CD8-positive, alpha-beta memory T cell (primary cell): ENCODE measurements around the gene SH2D3C. TPM values are rescaled to one million over a fixed set of nuclear protein-coding genes. Genes with fewer than 3 reads are reported as not detected.
A peak's percentile ranks its signal among the peaks of the same experiment; 100 is the strongest.

Experiments used
- CTCF ChIA-PET: fragments of 350-600 bp; sonication (Branson Sonifier 250); formaldehyde crosslinking; loops from one replicate; lab custom pipeline; 2021; ENCODE audit warnings: antibody characterized with exemption; lab: Charles Lee
- POLR2A ChIA-PET: fragments of 350-600 bp; sonication (Branson Sonifier 250); formaldehyde crosslinking; loops from one replicate; lab custom pipeline; 2021; ENCODE audit warnings: antibody characterized with exemption; lab: Charles Lee
- DNase-seq, 5 donors: peaks; one replicate each; pipeline versions ENCODE4 v3.0.0 to v3.0.0-alpha.2; 2020 to 2022; ENCODE audit warnings: mixed read lengths in 1 of 5
- H3K27ac ChIP-seq: one replicate; pipeline ENCODE4 v1.7.0; 2013; ENCODE audit warnings: low read depth, mild to moderate bottlenecking, low read length, moderate library complexity
- H3K27me3 ChIP-seq: 2 replicates; pipeline ENCODE4 v1.7.0; 2013; ENCODE audit warnings: low read length, mild to moderate bottlenecking; ENCODE audit not compliant: insufficient read depth, poor library complexity, severe bottlenecking
- H3K36me3 ChIP-seq: 2 replicates; pipeline ENCODE4 v1.7.0; 2013; ENCODE audit warnings: mild to moderate bottlenecking, low read length, moderate library complexity; ENCODE audit not compliant: insufficient read depth
- H3K4me1 ChIP-seq: 2 replicates; pipeline ENCODE4 v1.7.0; 2013; ENCODE audit warnings: mild to moderate bottlenecking, low read length, moderate library complexity; ENCODE audit not compliant: insufficient read depth
- H3K4me3 ChIP-seq: 2 replicates; pipeline ENCODE4 v1.7.0; 2013; ENCODE audit warnings: mild to moderate bottlenecking, low read length
- H3K9me3 ChIP-seq: 2 replicates; pipeline ENCODE4 v1.7.0; 2013; ENCODE audit warnings: mild to moderate bottlenecking, low read length
- H3K27ac Mint-ChIP-seq, 8 donors: one replicate each; pipeline ENCODE4 v1.8.0; 2020 to 2021; ENCODE audit warnings: mixed read lengths in 8 of 8, mild to moderate bottlenecking in 6 of 8, inconsistent platforms in 3 of 8, moderate library complexity in 3 of 8
- H3K27me3 Mint-ChIP-seq, 2 donors: one replicate each; pipeline ENCODE4 v1.8.0; 2020 to 2021; ENCODE audit warnings: mixed read lengths in 2 of 2, mild to moderate bottlenecking in 1 of 2, moderate library complexity in 1 of 2
- H3K36me3 Mint-ChIP-seq, 3 donors: one replicate each; pipeline ENCODE4 v1.8.0; 2020 to 2021; ENCODE audit warnings: mixed read lengths in 3 of 3, inconsistent platforms in 1 of 3, mild to moderate bottlenecking in 1 of 3
- H3K4me1 Mint-ChIP-seq, 3 donors: one replicate each; pipeline ENCODE4 v1.8.0; 2020 to 2021; ENCODE audit warnings: mixed read lengths in 3 of 3, inconsistent platforms in 1 of 3, mild to moderate bottlenecking in 1 of 3
- H3K4me3 Mint-ChIP-seq, 7 donors: one replicate each; pipeline ENCODE4 v1.8.0; 2020 to 2021; ENCODE audit warnings: mixed read lengths in 7 of 7, mild to moderate bottlenecking in 6 of 7, moderate library complexity in 4 of 7, inconsistent platforms in 2 of 7
- H3K9me3 Mint-ChIP-seq, 5 donors: one replicate each; pipeline ENCODE4 v1.8.0; 2020 to 2022; ENCODE audit warnings: mixed read lengths in 5 of 5, mild to moderate bottlenecking in 3 of 5, moderate library complexity in 2 of 5, inconsistent platforms in 1 of 5
- polyA plus RNA-seq: library from polyadenylated mRNA; unstranded; fragments of 300-500 nt; fragmentation: Illumina TruSeq; gene quantifications from one replicate; pipeline ENCODE4 v1.2.3, GENCODE V29; 2021
- total RNA-seq, 2 experiments: library from RNA; stranded (reverse); gene quantifications; one replicate each; pipeline ENCODE4 v1.2.3, GENCODE V29; 2021

SH2D3C gene
- total and polyA plus RNA-seq, 3 experiments from 2014 or later: 13.9 to 50.7 (median 14.1) TPM

- Mint-ChIP-seq H3K4me1 (peaks cover 60 to 85% (median 76%) of the 10 kb centered on the region in 3 donors), H3K27me3 (no peaks in the 10 kb centered on the region), H3K27ac (peak overlapping the region; percentile 91 to 100 (median 98)), H3K9me3 (no peaks in the 10 kb centered on the region), H3K4me3 (peak overlapping the region; percentile 27 to 100 (median 100)), H3K36me3 (peaks cover 0 to 11% (median 2%) of the 10 kb centered on the region in 3 donors)
- Histone ChIP-seq H3K9me3 (no peaks in the 10 kb centered on the region), H3K4me3 (peak overlapping the region; percentile 12), H3K4me1 (peaks cover 66% of the 10 kb centered on the region), H3K36me3 (no peaks in the 10 kb centered on the region), H3K27me3 (no peaks in the 10 kb centered on the region), H3K27ac (peak overlapping the region; percentile 82)
- POLR2A ChIA-PET: interaction anchor here (2.3 to 2.6 kb wide), 2 partner anchors 9 to 46 kb away, joined by 9 to 14 read pairs; partner anchors contain the start of gene TOR2A
- DNase-seq: no peak
- CTCF ChIA-PET: interaction anchor here (1.3 to 7.5 kb wide), 3 partner anchors 9 to 89 kb away, joined by 5 to 69 read pairs (median 5); partner anchors contain the start of gene TOR2A
These were observed 1.8 kb upstream of the SH2D3C start for GRCh38 chr9:127780126-127780885.

GRCh38 chr9:127779136-127779981 lies 893 bp upstream of the SH2D3C start:
- no peaks in the 10 kb centered on the region for H3K9me3 ChIP-seq
- H3K4me3 Mint-ChIP-seq: peak overlapping the region; percentile 99 to 100 (median 100)
- H3K27me3 Mint-ChIP-seq: no peaks in the 10 kb centered on the region
- peak in 4 of 5 donors; percentile 42 to 76 (median 53) for DNase-seq
- H3K4me1 ChIP-seq: peaks cover 60% of the 10 kb centered on the region
- H3K4me1 Mint-ChIP-seq: peaks cover 56 to 82% (median 76%) of the 10 kb centered on the region in 3 donors
- H3K4me3 ChIP-seq: peak overlapping the region; percentile 57
- no peaks in the 10 kb centered on the region for H3K27me3 ChIP-seq
- no peaks in the 10 kb centered on the region for H3K9me3 Mint-ChIP-seq
- ChIA-PET POLR2A (interaction anchor here (0.7 to 2.6 kb wide), 6 partner anchors 8 to 45 kb away, joined by 3 to 14 read pairs (median 6); partner anchors contain the start of gene TOR2A), CTCF (interaction anchor here (0.6 to 7.5 kb wide), 7 partner anchors 8 to 153 kb away, joined by 3 to 69 read pairs (median 6); partner anchors contain the start of gene TOR2A)
- peak overlapping the region; percentile 82 for H3K27ac ChIP-seq
- no peaks in the 10 kb centered on the region for H3K36me3 ChIP-seq
- peaks cover 0 to 13% (median 2%) of the 10 kb centered on the region in 3 donors for H3K36me3 Mint-ChIP-seq
- H3K27ac Mint-ChIP-seq: peak overlapping the region; percentile 91 to 100 (median 98)

GRCh38 chr9:127777368-127777980 lies 992 bp downstream of the SH2D3C start:
- Histone ChIP-seq H3K4me1 (peaks cover 50% of the 10 kb centered on the region), H3K4me3 (peak overlapping the region; percentile 68), H3K27me3 (no peaks in the 10 kb centered on the region), H3K9me3 (no peaks in the 10 kb centered on the region), H3K27ac (peak overlapping the region; percentile 82), H3K36me3 (peaks cover 16% of the 10 kb centered on the region)
- ChIA-PET CTCF (interaction anchor here (1.2 to 2.0 kb wide), 3 partner anchors 8 to 43 kb away, joined by 3 to 13 read pairs (median 6); partner anchors contain the start of gene TOR2A), POLR2A (interaction anchor here (0.7 to 1.6 kb wide), 3 partner anchors 10 to 326 kb away, joined by 3 to 8 read pairs (median 5); partner anchors contain the start of genes LRSAM1 and RPL12)
- Mint-ChIP-seq H3K27me3 (no peaks in the 10 kb centered on the region), H3K4me1 (peaks cover 44 to 73% (median 71%) of the 10 kb centered on the region in 3 donors), H3K36me3 (peaks cover 0 to 30% (median 6%) of the 10 kb centered on the region in 3 donors), H3K4me3 (peak overlapping the region; percentile 99 to 100 (median 100)), H3K9me3 (no peaks in the 10 kb centered on the region), H3K27ac (peak overlapping the region; percentile 91 to 100 (median 98))
- DNase-seq: no peak

- Mint-ChIP-seq H3K4me1 (peaks cover 43 to 69% (median 67%) of the 10 kb centered on the region in 3 donors), H3K36me3 (peaks cover 0 to 32% (median 6%) of the 10 kb centered on the region in 3 donors), H3K9me3 (no peaks in the 10 kb centered on the region), H3K27me3 (no peaks in the 10 kb centered on the region), H3K4me3 (peak overlapping the region; percentile 99 to 100 (median 100)), H3K27ac (peak overlapping the region; percentile 91 to 100 (median 98))
- CTCF ChIA-PET: interaction anchor here (0.7 to 3.4 kb wide), 4 partner anchors 8 to 93 kb away, joined by 3 to 17 read pairs (median 10); partner anchors contain the start of genes CDK9 and TOR2A
- Histone ChIP-seq H3K36me3 (peaks cover 17% of the 10 kb centered on the region), H3K27ac (peak overlapping the region; percentile 82), H3K27me3 (no peaks in the 10 kb centered on the region), H3K4me1 (peaks cover 49% of the 10 kb centered on the region), H3K9me3 (no peaks in the 10 kb centered on the region), H3K4me3 (peak overlapping the region; percentile 68)
- POLR2A ChIA-PET: interaction anchor here (0.5 to 2.3 kb wide), 3 partner anchors 8 to 139 kb away, joined by 5 to 13 read pairs (median 6); partner anchors contain the start of gene CDK9
- DNase-seq: no peak
These were observed 1.6 kb downstream of the SH2D3C start for GRCh38 chr9:127776924-127777289.

- H3K36me3 Mint-ChIP-seq: peaks cover 0 to 38% (median 6%) of the 10 kb centered on the region in 3 donors
- peak overlapping the region; percentile 99 to 100 (median 100) for H3K4me3 Mint-ChIP-seq
- ChIA-PET CTCF (interaction anchor here (0.7 to 3.4 kb wide), 5 partner anchors 9 to 259 kb away, joined by 3 to 17 read pairs (median 6); partner anchors contain the start of genes CDK9 and TOR2A), POLR2A (interaction anchor here (0.5 to 2.3 kb wide), 6 partner anchors 9 to 388 kb away, joined by 3 to 13 read pairs (median 5); partner anchors contain the start of gene CDK9)
- Histone ChIP-seq H3K9me3 (no peaks in the 10 kb centered on the region), H3K36me3 (peaks cover 17% of the 10 kb centered on the region), H3K4me3 (peak overlapping the region; percentile 68), H3K27me3 (no peaks in the 10 kb centered on the region), H3K27ac (peak overlapping the region; percentile 82), H3K4me1 (peaks cover 49% of the 10 kb centered on the region)
- DNase-seq: peak; percentile 61 to 87 (median 75)
- H3K27ac Mint-ChIP-seq: peak overlapping the region; percentile 91 to 100 (median 98)
- no peaks in the 10 kb centered on the region for H3K9me3 Mint-ChIP-seq
- H3K4me1 Mint-ChIP-seq: peaks cover 43 to 69% (median 67%) of the 10 kb centered on the region in 3 donors
- no peaks in the 10 kb centered on the region for H3K27me3 Mint-ChIP-seq
These were observed 2.1 kb downstream of the SH2D3C start for GRCh38 chr9:127776195-127776923.

- peaks cover 0 to 47% (median 6%) of the 10 kb centered on the region in 3 donors for H3K36me3 Mint-ChIP-seq
- POLR2A ChIA-PET: interaction anchor here (0.5 kb wide), 1 partner anchor 670 kb away, joined by 3 read pairs; no protein-coding TSS in a partner anchor
- DNase-seq: no peak
- Histone ChIP-seq H3K9me3 (no peaks in the 10 kb centered on the region), H3K4me3 (no peak overlapping the region), H3K4me1 (peaks cover 48% of the 10 kb centered on the region), H3K27ac (no peak overlapping the region), H3K27me3 (no peaks in the 10 kb centered on the region), H3K36me3 (peaks cover 17% of the 10 kb centered on the region)
- CTCF ChIA-PET: interaction anchor here (1.1 to 3.4 kb wide), 4 partner anchors 8 to 39 kb away, joined by 4 to 17 read pairs (median 11); partner anchors contain the start of genes CDK9 and TOR2A
- peaks cover 48 to 72% (median 68%) of the 10 kb centered on the region in 3 donors for H3K4me1 Mint-ChIP-seq
- H3K27ac Mint-ChIP-seq: peak overlapping the region in 6 of 8 donors; percentile 29 to 88 (median 70)
- H3K9me3 Mint-ChIP-seq: no peaks in the 10 kb centered on the region
- no peaks in the 10 kb centered on the region for H3K27me3 Mint-ChIP-seq
- H3K4me3 Mint-ChIP-seq: peak overlapping the region in 4 of 7 donors; percentile 9 to 74 (median 31)
These were observed 4.5 kb downstream of the SH2D3C start for GRCh38 chr9:127773981-127774380.
